Measurements from ENCODE around the gene TSPAN5. TPM values are rescaled to one million over a fixed set of nuclear protein-coding genes. Genes with fewer than 3 reads are reported as not detected.

Gene TSPAN5
- total RNA-seq, 1 experiment from 2014 or later: 6.7 TPM

DNA sequence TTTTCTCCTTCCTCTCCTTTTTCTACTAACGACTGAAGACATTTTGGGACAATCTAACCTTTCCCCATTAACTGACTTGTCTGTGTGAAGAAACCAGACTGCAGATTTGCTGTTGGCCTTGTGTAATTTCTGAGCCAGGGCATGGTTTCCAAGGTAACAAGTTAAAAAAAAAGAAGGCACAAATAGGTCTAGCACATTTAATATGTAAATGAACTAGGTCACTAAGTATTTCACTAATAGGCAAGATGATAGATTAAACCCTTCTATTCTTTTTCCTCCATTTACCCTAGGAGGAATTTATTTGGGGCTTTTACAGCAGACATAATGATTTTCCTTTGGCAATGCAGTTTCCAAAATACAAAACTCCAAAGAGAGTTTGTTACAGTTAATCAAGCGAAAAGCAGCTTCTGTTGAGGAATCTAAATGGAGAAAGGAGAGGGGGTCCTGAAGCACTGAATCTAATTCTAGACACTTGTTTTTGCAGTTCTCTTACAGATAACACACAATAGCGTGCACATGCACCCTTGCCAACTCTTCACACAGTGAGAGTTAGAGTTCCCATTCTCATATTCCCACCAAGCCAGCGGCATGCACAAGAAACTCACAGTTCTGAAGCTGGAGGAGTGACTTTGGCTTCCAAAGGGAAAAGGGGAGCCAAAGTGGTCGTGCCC, 72.0 kb downstream of the TSPAN5 start:
- no peak for DNase-seq (ENCODE audit: low spot score)

DNA sequence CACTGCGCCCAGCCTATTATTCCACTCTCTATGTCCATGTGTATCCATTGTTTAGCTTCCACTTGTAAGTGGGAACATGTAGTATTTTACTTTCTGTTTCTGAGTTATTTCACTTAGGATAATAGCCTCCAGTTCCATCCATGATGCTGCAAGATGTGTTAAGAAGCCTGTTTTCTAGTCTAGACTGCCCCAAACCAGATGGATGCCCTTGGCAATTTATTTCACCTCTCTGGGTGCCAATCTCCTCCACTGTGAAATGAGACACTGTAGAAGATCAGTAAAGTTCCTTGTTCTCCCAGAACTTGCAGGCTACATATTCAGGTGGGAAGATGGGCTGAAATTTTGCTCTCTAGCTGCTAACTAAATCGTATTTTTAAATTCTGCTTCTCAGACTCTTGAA, 72.8 kb downstream of the TSPAN5 start:
- no peak for DNase-seq (ENCODE audit: low spot score)

DNA sequence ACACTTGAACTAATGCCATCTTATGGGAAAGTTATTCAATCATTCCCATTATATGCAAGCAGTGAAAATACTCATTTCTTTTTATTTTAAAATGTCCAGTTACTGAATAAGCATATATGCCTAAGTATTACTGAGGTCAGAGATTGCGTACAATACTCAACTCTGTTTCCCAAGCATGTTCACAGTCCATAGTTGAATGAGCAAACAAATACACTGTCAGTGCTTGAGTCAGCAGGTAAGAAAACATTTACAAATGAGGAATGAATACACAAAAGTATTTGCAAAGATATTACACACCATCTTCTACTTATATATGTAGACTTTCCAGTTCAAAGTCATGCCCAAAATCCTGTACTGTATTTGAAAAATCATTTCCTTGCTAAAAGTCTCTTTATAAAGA, 74.1 kb downstream of the TSPAN5 start:
- no peak for DNase-seq (ENCODE audit: low spot score)

DNA sequence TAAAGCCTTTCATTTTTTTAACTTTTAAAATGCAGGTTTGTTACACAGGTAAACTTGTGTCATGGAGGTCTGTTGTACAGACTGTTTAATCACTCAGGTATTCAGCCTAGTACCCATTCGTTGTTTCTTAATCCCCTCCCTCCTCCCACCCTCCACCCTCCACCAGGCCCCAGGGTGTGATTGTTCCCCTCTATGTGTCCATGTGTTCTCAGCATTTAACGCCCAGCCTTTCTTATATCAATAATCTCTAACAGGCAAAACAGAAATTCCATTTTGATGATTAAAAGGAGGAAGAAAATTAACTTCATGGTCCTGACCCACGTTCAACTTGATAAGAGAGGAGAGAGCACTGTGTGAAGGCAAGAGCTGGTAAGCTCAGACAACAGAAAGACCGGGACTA, 75.1 kb downstream of the TSPAN5 start:
- no peak for DNase-seq (ENCODE audit: low spot score)

DNA sequence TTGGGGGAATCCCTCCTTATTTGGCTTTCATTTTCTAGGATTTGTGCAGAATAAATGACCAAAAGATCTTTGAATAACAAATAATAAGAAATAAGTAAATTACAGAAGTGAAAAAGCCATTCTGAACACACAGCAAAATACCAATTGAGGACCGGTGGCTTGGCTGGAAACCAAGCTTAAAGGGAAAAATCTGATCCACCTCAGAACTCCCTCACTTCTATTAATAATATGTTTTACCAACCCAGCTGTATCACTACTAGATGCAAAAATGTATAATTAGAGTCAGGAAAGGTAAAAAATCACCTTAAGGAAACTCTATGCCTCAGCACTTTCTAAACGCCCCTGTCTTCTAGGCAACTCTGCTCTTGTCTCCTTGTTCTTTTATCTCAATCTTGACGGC, 77.3 kb downstream of the TSPAN5 start:
- DNase-seq (ENCODE audit: low spot score): no peak

DNA sequence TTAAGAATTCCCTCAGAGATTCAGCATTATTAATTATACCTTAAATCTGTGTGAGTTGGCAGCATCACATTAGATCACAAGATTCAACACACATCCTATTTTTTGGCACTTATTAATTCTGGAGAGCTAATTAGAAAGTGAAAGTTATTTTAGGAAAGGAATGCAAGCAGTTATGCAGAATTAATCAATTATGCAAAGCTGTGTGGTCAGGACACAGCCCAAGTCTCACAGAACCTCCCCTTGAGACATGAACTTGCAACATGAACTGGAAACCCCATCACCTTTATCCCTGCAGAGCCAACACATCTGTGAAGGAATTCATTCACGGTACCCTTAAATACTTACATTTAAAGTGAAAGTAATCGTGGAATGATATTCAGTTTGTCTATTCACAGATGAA, 80.5 kb downstream of the TSPAN5 start:
- DNase-seq (ENCODE audit: low spot score): no peak

DNA sequence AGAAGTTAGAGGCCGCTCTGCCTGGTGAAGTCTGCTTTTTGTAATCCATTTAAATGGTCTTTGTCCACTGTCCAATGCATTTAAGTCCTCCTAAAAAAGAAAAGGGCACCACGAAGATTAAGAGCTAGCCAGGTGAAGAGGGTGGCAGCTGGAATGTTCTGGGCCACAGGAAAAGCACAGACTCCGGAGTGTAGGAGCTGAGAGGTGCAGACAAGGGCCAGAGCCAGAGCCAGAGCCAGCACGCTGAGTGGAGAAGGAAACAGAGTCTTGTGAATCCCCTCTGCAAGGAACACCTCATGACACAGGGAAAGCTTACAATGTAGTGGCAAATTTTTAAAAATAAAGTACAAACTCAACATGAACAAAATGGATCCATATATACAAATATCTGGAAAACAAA, 83.6 kb downstream of the TSPAN5 start:
- DNase-seq (ENCODE audit: low spot score): no peak

DNA sequence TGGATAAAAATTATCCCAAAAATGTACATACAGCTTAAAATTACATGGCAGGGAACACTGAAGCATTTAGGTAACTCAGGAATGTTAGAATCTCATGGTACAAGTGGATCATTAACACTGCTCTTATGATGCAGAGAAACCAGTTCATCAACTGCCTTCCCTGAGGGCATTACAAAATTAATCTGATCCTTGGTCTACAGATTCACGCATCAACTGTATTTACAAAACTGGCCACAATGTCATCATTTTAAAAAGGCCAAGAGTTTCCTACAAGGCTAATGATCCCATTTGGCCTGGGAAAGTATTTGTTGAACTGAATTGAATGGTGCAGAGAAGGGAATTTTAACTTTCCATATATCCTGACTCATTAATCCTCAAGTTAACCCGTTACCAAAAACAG, 84.6 kb downstream of the TSPAN5 start:
- no peak for DNase-seq (ENCODE audit: low spot score)

DNA sequence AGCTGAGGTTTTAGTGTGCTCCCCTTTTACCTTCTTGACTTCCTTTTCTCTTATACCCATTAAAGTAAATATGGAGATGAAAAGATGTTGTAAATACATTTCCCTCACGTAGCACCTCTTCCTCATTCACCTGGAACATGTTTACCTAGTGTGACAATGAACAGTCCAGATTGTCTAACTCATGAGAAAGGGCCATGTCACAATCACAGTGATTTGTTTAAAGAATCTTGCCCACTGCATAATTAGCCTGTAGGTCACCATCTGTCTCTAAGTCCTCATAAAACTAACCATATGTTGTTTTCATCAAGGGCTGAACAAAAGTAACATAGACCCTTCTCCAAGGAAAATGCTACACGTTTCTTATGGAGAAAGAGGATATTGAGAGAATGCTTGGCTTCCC, 85.7 kb downstream of the TSPAN5 start:
- DNase-seq (ENCODE audit: low spot score): peak; percentile 11

DNA sequence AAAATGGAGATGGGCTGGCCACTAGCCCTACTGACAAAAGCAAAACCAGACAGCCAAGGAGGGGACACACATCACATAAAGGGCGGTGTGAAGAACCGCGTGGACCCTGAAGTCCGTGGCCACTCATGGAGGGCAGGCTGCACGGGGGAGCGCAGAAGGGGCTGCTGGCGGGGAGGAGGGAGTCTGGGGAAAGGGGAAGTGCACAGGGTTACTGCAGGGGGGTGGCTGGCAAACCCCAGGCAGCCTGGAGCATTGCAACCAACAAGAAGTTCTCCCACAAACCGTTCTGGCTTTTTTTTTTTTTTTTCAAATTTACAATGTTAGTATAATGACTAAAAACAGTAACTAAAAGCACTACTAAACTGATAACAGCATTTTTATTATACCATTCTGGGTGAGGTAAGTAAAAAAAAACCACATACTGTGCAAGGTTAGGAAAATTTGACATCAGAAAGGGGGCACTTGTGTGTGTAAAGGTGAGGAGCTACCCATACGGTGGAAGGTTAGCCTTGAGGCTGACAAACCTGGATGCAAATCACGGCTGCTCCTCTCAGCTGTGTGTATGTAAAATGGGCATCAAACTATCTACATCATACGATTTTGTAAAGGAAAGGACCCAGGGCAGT, 87.1 kb downstream of the TSPAN5 start:
- DNase-seq (ENCODE audit: low spot score): no peak

DNA sequence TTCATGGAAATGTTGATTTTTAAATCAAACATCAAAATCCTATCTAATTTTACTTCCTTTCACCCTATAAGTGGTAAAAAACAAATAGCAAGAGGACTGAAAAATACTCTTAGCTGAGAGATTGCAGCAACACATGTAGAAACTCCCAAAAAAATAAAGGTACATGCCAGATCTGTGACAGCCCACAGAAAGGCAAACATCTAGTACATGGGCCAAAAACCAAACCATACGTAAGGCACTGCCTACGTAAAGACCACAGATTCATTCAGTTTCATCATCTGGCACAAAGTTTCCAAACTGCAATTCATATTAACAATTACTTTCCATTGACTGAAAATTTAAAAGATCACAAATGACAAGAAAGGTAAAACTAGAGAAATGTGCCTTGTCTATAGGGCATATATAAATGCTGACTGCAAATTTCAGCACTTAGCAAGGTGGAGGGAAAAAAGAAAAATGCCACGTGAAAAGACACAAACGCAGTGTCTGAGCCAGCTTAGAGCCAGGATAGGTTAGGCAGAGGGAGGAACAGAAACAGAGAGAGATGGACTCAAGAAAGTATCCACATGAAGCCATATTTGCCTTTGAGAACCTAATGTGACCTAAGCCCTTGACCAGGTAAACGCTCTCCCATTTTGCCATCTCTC, 88.1 kb downstream of the TSPAN5 start:
- DNase-seq (ENCODE audit: low spot score): no peak

DNA sequence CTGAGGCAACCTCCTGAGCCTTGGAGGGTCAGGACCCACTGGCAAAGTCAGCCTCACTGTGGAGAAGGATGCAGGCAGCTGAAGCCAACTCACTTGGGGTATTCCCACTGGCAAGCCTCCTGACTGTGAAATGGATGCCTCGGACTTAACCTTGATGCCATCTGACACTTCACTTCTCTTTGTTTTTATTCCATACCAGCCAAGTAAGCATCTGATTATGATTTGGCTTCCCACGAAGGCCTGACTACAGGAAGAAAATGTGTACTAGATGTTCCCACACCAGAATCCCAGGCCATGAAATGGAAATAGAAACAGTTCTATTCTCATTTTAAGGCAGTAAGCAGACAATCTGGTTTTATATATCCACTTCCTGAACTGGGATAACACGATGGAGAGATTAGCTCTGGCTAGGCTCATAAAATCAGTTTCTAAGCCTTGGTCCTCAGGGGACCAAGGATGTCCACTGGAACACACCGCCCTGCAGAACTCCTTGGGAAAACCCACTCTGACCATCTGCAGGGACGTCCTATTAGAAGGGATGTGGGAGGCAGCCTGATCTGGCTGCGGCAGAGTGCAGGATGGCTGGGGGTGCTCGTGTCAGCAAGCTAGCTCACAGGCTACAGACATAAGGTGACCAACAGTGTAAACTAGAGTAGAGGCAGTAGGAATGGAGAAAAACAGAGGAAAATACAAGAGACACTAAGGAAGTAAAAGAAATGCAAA, 89.3 kb downstream of the TSPAN5 start:
- no peak for DNase-seq (ENCODE audit: low spot score)

DNA sequence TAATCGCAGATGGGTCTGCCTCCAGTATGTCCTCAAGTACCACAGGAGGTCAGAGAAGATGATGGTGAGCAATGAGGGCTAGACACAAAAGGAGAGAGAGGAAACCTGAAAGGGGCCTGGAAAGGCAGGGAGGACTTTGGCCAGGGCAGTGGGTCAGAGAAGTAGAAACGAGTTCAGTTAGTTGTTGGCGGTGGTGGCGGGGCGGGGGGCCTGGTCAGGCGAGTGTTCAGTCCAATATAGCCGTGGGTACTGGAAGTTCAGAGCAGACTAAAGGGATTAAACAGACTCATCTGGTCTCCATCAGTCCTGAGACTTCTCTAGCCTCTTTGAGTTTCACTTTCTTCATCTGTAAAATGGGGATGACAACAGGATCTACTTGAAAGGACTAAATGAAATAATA, 90.8 kb downstream of the TSPAN5 start:
- DNase-seq (ENCODE audit: low spot score): no peak

DNA sequence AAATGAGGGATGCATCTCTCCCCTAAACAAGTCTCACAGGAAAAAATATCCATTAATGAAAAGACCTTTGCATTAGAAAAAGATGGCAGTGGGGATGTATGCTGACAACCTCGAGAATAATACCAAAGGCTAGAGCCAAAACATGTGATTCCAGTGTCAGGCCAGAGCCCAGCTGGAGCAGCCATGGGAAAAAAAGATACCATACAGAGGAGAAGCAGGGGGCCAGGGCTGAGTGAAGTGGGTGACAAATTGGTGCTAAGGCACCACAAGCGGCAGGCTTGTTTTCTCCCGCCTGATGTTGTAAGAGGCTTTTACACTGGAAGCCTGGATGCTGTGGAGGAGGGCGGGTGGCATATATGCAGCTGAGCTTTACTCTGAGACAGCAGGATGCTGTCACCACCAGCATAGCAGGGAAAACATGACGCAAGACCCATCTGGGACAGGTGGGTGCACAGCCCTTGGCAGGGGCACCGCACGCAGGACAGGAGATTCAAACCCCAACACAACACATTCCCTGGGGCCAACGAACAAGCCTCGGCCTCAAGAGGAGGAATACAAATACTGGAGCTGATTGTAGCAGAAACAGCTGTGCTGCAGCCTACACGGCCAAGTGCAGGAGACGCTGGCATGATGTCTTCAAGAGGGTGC, 91.9 kb downstream of the TSPAN5 start:
- DNase-seq (ENCODE audit: low spot score): no peak

DNA sequence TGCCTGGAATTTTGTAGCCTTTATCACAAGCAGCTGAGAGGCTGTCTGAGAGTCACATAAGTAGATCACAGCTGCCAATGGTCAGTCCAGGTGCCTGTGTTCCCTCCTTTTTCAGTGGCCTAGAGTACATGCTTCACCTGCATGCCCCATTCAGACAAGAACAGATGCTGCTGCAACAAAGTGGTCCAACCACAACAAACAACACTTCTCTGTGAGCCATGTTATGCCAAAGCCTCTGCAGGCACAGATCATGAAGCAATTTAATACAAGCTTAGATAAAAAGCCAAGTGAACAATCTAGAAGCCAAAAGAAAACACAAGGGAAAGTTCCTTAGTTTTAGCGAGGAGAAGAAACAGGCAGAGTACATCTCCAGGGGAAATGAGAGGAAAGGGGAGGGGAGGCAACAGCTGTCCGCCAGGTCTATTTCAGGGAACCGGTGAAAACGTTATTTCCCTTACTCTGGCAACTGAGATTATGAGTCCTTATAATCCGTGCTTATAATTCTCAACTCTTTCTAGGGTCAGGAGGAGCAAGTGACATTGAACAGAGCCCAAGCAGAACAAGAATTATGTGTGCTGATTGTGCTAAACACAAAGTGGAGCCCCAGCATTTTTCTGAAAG, 92.6 kb downstream of the TSPAN5 start:
- DNase-seq (ENCODE audit: low spot score): no peak

DNA sequence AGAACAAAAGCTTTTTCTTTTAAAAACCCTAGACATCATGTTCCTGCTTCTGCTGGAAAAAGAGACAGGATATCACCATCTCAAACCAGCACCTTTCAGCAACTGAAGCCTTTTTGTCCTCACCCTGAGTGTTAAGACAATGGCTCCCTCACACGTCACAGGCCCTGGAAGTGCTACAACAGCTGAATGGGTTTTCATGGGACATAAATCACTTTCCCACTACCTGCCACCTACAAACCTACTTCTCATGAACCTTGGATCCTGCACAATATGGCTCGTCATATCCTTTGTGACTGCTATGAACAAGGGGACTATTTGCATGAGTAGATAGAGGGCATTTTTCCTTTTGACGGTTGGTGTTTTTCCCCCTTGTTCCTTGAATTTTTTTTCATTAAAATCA, 93.6 kb downstream of the TSPAN5 start:
- DNase-seq (ENCODE audit: low spot score): no peak

DNA sequence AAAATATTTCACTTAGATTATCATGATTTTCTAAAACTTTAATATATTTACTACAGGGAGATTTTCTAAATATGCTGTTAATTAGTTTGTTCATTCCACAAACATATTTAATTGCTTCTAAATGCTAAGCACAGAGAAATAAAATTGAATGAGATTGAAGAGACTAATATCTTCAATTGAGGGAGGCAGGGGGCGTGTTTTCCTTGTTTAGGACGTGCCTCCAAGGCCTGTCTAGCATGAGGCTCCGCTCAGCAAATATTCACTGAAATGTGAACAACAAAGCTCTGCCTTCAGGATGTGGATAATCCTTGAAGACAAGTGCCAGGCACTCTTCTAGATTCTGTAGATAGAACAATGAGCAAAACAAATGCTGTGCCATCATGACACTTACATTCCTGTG, 98.1 kb downstream of the TSPAN5 start:
- no peak for DNase-seq (ENCODE audit: low spot score)

DNA sequence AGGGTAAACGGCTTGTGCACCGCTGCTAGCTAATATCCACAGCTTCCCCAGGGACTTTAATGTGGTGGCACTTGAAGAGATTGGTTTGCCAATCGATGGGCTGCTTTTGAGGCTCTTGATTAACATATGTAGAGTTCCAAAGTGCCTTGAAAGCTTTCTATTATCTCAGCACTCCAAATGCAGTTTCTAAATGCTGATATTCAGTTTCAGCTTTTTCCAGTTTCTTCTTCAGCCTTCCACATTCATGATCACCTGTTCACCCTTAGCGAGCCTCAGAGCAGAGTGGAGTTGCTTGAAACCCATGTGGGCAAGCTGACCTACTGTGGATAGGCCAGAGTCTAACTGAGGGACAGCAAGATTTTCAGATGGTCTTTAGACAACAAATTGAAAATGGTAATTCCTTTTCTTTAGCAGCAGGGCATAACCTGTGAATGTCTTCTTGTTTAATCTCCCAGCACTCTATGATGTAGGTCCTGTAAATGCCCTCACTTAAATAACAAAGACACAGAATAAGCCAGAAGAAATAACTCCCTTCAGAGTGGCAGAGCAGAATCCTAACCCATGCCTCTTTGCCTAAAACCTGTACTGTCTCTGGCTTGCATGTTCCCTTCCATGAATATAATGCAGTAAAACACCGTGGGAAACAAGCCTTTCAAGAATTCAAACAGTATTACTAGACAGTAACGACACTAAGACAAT, 99.8 kb downstream of the TSPAN5 start:
- DNase-seq (ENCODE audit: low spot score): no peak

DNA sequence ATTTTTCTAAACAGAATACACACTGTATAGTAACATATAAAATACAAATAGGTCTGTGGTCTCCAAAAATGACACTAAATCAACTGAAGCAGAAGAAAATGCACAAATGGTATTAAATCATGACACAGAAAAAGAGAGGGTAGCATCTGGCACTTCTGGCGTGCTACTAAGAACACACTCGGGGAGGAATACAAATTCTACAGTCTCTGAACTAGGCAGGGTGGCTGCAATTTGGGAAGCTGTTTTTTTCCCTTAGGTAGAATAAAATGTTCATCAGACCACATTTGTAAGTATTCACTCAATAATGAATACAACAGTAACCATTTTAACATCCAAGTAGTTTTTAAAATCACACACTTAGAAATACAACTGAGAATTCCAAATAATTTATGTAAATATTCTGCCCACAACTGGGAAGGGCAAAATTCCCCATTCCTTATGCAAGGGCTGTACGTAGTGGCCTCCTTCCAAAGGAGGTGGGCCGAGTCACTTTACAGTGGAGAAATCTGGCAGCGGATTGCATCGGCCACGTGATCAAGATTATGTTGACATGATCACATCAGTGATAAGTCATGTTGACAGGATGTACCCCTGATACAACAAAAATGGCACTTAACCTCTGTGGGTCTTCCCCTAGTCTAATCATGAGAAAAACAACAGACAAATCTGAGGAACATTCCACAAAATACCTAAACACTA, 101.1 kb downstream of the TSPAN5 start:
- DNase-seq (ENCODE audit: low spot score): peak; percentile 35

DNA sequence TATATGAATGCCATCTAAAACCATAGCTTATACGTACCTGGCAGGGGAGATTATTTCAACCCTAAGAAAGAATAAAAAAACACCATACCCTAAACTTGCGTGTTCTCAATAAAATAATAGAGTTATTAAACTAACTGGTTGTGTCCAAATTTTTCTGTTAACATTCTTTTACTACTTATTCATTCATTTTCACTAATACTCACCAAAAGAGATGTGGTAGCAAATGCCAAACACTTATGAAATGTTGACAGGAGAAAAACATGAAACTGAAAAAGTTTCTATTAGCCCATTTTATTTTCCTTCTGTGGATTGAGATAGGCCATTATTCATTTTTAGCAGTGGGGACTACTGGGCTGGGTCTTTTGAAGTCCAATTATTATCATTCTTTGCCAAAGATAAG, 102.0 kb downstream of the TSPAN5 start:
- DNase-seq (ENCODE audit: low spot score): no peak
